ENCODE data around the gene PXYLP1.

Gene PXYLP1

GRCh38 chr3:141230293-141230692 lies 1.3 kb upstream of the PXYLP1 start:
- no peak for DNase-seq

- peak; percentile 33 for DNase-seq
Measured at GRCh38 chr3:141231952-141232823, 563 bp downstream of the PXYLP1 start.

- no peak for DNase-seq
Measured at GRCh38 chr3:141233457-141234161, 2.0 kb downstream of the PXYLP1 start.

- DNase-seq: no peak
Measured at GRCh38 chr3:141234283-141234682, 2.7 kb downstream of the PXYLP1 start.

GRCh38 chr3:141235661-141236171 lies 4.1 kb downstream of the PXYLP1 start:
- no peak for DNase-seq

GRCh38 chr3:141236361-141236760 lies 4.7 kb downstream of the PXYLP1 start:
- DNase-seq: no peak

- no peak for DNase-seq
Measured at GRCh38 chr3:141237701-141238521, 6.3 kb downstream of the PXYLP1 start.

GRCh38 chr3:141239511-141240281 lies 8.1 kb downstream of the PXYLP1 start:
- DNase-seq: no peak

GRCh38 chr3:141240286-141240685 lies 8.7 kb downstream of the PXYLP1 start:
- no peak for DNase-seq

GRCh38 chr3:141240687-141241615 lies 9.3 kb downstream of the PXYLP1 start:
- no peak for DNase-seq

- DNase-seq: no peak
Measured at GRCh38 chr3:141241616-141242376, 10.2 kb downstream of the PXYLP1 start.

GRCh38 chr3:141242377-141243092 lies 10.9 kb downstream of the PXYLP1 start:
- no peak for DNase-seq

GRCh38 chr3:141243271-141243707 lies 11.7 kb downstream of the PXYLP1 start:
- no peak for DNase-seq

GRCh38 chr3:141246224-141246957 lies 14.8 kb downstream of the PXYLP1 start:
- no peak for DNase-seq

GRCh38 chr3:141246958-141247301 lies 15.3 kb downstream of the PXYLP1 start:
- DNase-seq: no peak

GRCh38 chr3:141248064-141248463 lies 16.4 kb downstream of the PXYLP1 start:
- DNase-seq: no peak

- no peak for DNase-seq
Measured at GRCh38 chr3:141249041-141249440, 17.4 kb downstream of the PXYLP1 start.

GRCh38 chr3:141250342-141250741 lies 18.7 kb downstream of the PXYLP1 start:
- no peak for DNase-seq

GRCh38 chr3:141250828-141251227 lies 19.2 kb downstream of the PXYLP1 start:
- no peak for DNase-seq
